HUES48 (cell line): ENCODE data around the gene GAL3ST2.
"Not testable (repeated sequence)": the region's sequence is repeated elsewhere in the genome, so short reads cannot be mapped to it uniquely, and the experiment has no call there.

Experiments
- H3K27ac ChIP-seq: one replicate; pipeline ENCODE4 v1.7.0; 2013; ENCODE audit warnings: low read depth, low read length, inconsistent platforms
- H3K27me3 ChIP-seq: 2 replicates; pipeline ENCODE4 v1.6.1; 2013; ENCODE audit warnings: mild to moderate bottlenecking, low read length; ENCODE audit not compliant: control insufficient read depth, insufficient read depth
- H3K36me3 ChIP-seq: 2 replicates; pipeline ENCODE4 v1.6.1; 2013; ENCODE audit warnings: low read length; ENCODE audit not compliant: control insufficient read depth, insufficient read depth
- H3K4me1 ChIP-seq: 2 replicates; pipeline ENCODE4 v1.6.1; 2013; ENCODE audit warnings: mild to moderate bottlenecking, low read length; ENCODE audit not compliant: control insufficient read depth, insufficient read depth
- H3K4me3 ChIP-seq: 2 replicates; pipeline ENCODE4 v1.5.1; 2013; ENCODE audit warnings: mild to moderate bottlenecking, low read depth, low read length
- H3K9ac ChIP-seq: 2 replicates; pipeline ENCODE4 v1.6.1; 2013; ENCODE audit warnings: mild to moderate bottlenecking, low read depth, low read length, moderate library complexity
- H3K9me3 ChIP-seq: 2 replicates; pipeline ENCODE4 v1.6.1; 2013; ENCODE audit warnings: low read length; ENCODE audit not compliant: control insufficient read depth, insufficient read depth

The GAL3ST2 gene

GRCh38 chr2:241818229-241818942 is 41.8 kb downstream of the GAL3ST2 start:
- Histone ChIP-seq H3K27me3 (peaks cover 8% of the 10 kb centered on the region), H3K4me3 (no peak overlapping the region), H3K9ac (no peak overlapping the region), H3K9me3 (no peaks in the 10 kb centered on the region), H3K27ac (no peak overlapping the region), H3K4me1 (no peaks in the 10 kb centered on the region; the same call in 1 of the 2 replicates), H3K36me3 (no peaks in the 10 kb centered on the region)

GRCh38 chr2:241818943-241819270 is 42.3 kb downstream of the GAL3ST2 start:
- Histone ChIP-seq H3K9ac (no peak overlapping the region), H3K36me3 (no peaks in the 10 kb centered on the region), H3K4me3 (no peak overlapping the region)

GRCh38 chr2:241819947-241820624 is 43.5 kb downstream of the GAL3ST2 start:
- H3K27me3 ChIP-seq, result peaks cover 11% of the 10 kb centered on the region
- not testable (repeated sequence) for H3K36me3 ChIP-seq, H3K4me3 ChIP-seq, H3K9me3 ChIP-seq, H3K9ac ChIP-seq, H3K4me1 ChIP-seq, H3K27ac ChIP-seq

More at GRCh38 chr2:241818943-241819270, 42.3 kb downstream of the GAL3ST2 start:
- H3K9me3 ChIP-seq, result no peaks in the 10 kb centered on the region
- H3K4me1 ChIP-seq, result no peaks in the 10 kb centered on the region; the same call in 1 of the 2 replicates
- H3K27ac ChIP-seq, result no peak overlapping the region
- peaks cover 11% of the 10 kb centered on the region for H3K27me3 ChIP-seq

GRCh38 chr2:241820625-241821384 is 44.2 kb downstream of the GAL3ST2 start:
- no peaks in the 10 kb centered on the region for H3K4me1 ChIP-seq
- H3K4me3 ChIP-seq, result no peak overlapping the region
- H3K36me3 ChIP-seq, result no peaks in the 10 kb centered on the region
- peaks cover 11% of the 10 kb centered on the region for H3K27me3 ChIP-seq
- H3K9me3 ChIP-seq, result no peaks in the 10 kb centered on the region
- no peak overlapping the region for H3K9ac ChIP-seq
- no peak overlapping the region for H3K27ac ChIP-seq

- no peak overlapping the region for H3K27ac ChIP-seq
- 0 out of 2 replicates have a peak, but pooled peaks cover 1% of the 10 kb centered on the region for H3K9me3 ChIP-seq
- H3K4me1 ChIP-seq, result no peaks in the 10 kb centered on the region
- no peaks in the 10 kb centered on the region for H3K36me3 ChIP-seq
- H3K27me3 ChIP-seq, result peaks cover 11% of the 10 kb centered on the region
- H3K4me3 ChIP-seq, result no peak overlapping the region
- no peak overlapping the region for H3K9ac ChIP-seq
These were observed 45.0 kb downstream of the GAL3ST2 start for GRCh38 chr2:241821460-241822263.

- H3K36me3 ChIP-seq, result no peaks in the 10 kb centered on the region
- no peak overlapping the region for H3K4me3 ChIP-seq
- H3K9ac ChIP-seq, result no peak overlapping the region
- no peak overlapping the region for H3K27ac ChIP-seq
- H3K9me3 ChIP-seq, result 0 out of 2 replicates have a peak, but pooled peaks cover 5% of the 10 kb centered on the region
- H3K27me3 ChIP-seq, result peaks cover 11% of the 10 kb centered on the region
- H3K4me1 ChIP-seq, result no peaks in the 10 kb centered on the region
These were observed 45.6 kb downstream of the GAL3ST2 start for GRCh38 chr2:241822264-241822623.

- not testable (repeated sequence) for H3K27ac ChIP-seq, H3K4me3 ChIP-seq, H3K9ac ChIP-seq, H3K36me3 ChIP-seq, H3K9me3 ChIP-seq, H3K4me1 ChIP-seq
- H3K27me3 ChIP-seq, result peaks cover 11% of the 10 kb centered on the region
These were observed 47.2 kb downstream of the GAL3ST2 start for GRCh38 chr2:241823531-241824437.

- no peaks in the 10 kb centered on the region for H3K36me3 ChIP-seq
- peaks cover 11% of the 10 kb centered on the region for H3K27me3 ChIP-seq
- no peak overlapping the region for H3K9ac ChIP-seq
- H3K27ac ChIP-seq, result no peak overlapping the region
- H3K4me1 ChIP-seq, result no peaks in the 10 kb centered on the region
- no peak overlapping the region for H3K4me3 ChIP-seq
- 0 out of 2 replicates have a peak, but pooled peaks cover 9% of the 10 kb centered on the region for H3K9me3 ChIP-seq
These were observed 50.8 kb downstream of the GAL3ST2 start for GRCh38 chr2:241827394-241827793.

- no peaks in the 10 kb centered on the region for H3K9me3 ChIP-seq
- no peaks in the 10 kb centered on the region for H3K4me1 ChIP-seq
- no peak overlapping the region for H3K9ac ChIP-seq
- no peak overlapping the region for H3K4me3 ChIP-seq
- no peaks in the 10 kb centered on the region for H3K27me3 ChIP-seq
- no peaks in the 10 kb centered on the region for H3K36me3 ChIP-seq
- H3K27ac ChIP-seq, result no peak overlapping the region
These were observed 56.6 kb downstream of the GAL3ST2 start for GRCh38 chr2:241833101-241833663.
